ENCODE measurements around the gene RUSC1.

GRCh38 chr1:155326631-155327037, 5.9 kb downstream of the RUSC1 start:
- TF ChIP-seq CTCF (IDR thresholded peaks at IDR 0.05) = no peak
- TF ChIP-seq FOXP1 (CRISPR knock-in tag; IDR thresholded peaks at IDR 0.05; ENCODE audit: borderline replicate concordance) = no peak
- no peak for TF ChIP-seq OVOL2 (CRISPR knock-in tag; IDR thresholded peaks at IDR 0.05; ENCODE audit: borderline replicate concordance)
- TF ChIP-seq PRDM15 (CRISPR knock-in tag; IDR thresholded peaks at IDR 0.05) = no peak
- TF ChIP-seq JUN (CRISPR knock-in tag; IDR thresholded peaks at IDR 0.05) = no peak
- TF ChIP-seq NR3C1 (CRISPR knock-in tag; conservative IDR thresholded peaks at IDR 0.05; ENCODE audit: low read depth) = no peak
- no peak for TF ChIP-seq USF2 (CRISPR knock-in tag; IDR thresholded peaks at IDR 0.05)
- no peak for TF ChIP-seq USF1 (CRISPR knock-in tag; IDR thresholded peaks at IDR 0.05)
- TF ChIP-seq CREB1 (CRISPR knock-in tag; IDR thresholded peaks at IDR 0.05) = no peak
- TF ChIP-seq NR1H2 (CRISPR knock-in tag; IDR thresholded peaks at IDR 0.05) = no peak
- TF ChIP-seq STAT6 (CRISPR knock-in tag; conservative IDR thresholded peaks at IDR 0.05; ENCODE audit: low read depth) = no peak
- no peak for TF ChIP-seq TP53 (CRISPR knock-in tag; IDR thresholded peaks at IDR 0.05)
- no peak for TF ChIP-seq GTF2I (CRISPR knock-in tag; conservative IDR thresholded peaks at IDR 0.05)
- no peak for TF ChIP-seq ZNF232 (CRISPR knock-in tag; IDR thresholded peaks at IDR 0.05)

Data from WTC11 (cell line).